Ascending aorta (tissue), 2 donors: ENCODE measurements around the gene ZMIZ1. TPM values are rescaled to one million over a fixed set of nuclear protein-coding genes. Genes with fewer than 3 reads are reported as not detected.

Experiments used
- DNase-seq, 2 donors: peaks; one replicate each; pipeline ENCODE4 v3.0.0-alpha.2; 2019; ENCODE audit warnings: low spot score in 2 of 2
- H3K27ac ChIP-seq, 2 donors: fragments of 200-600 bp; sonication (generic); one replicate each; pipeline ENCODE4 v1.5.1; 2016 to 2017; ENCODE audit warnings: mild to moderate bottlenecking in 1 of 2
- H3K27me3 ChIP-seq: fragments of 200-600 bp; sonication (generic); one replicate; pipeline ENCODE4 v1.5.1; 2017
- H3K36me3 ChIP-seq, 2 donors: fragments of 200-600 bp; sonication (generic); one replicate each; pipeline ENCODE4 v1.5.1; 2016
- H3K4me1 ChIP-seq, 2 donors: fragments of 200-600 bp; sonication (generic); one replicate each; pipeline ENCODE4 v1.5.1; 2016 to 2017; ENCODE audit warnings: mild to moderate bottlenecking in 1 of 2
- H3K4me3 ChIP-seq, 2 donors: fragments of 200-600 bp; sonication (generic); one replicate each; pipeline ENCODE4 v1.5.1; 2016 to 2017; ENCODE audit warnings: mild to moderate bottlenecking in 1 of 2
- H3K9me3 ChIP-seq, 2 donors: fragments of 200-600 bp; sonication (generic); one replicate each; pipeline ENCODE4 v1.5.1; 2016
- CTCF ChIP-seq, 3 experiments: fragments of 200-600 bp in 2 of 3; fragments of 450-650 bp in 1 of 3; sonication (generic) in 2 of 3; IDR thresholded peaks; one replicate each; pipeline ENCODE4 v1.5.1; 2016 to 2019; ENCODE audit warnings: antibody characterized with exemption in 3 of 3, mild to moderate bottlenecking in 1 of 3, moderate library complexity in 1 of 3
- intact Hi-C: fragments of 100-400 bp; cut with DNase I; formaldehyde crosslinking; loops from one replicate; pipeline ENCODE4 v1.15.1; 2023
- total RNA-seq: library from RNA; depleted of rRNA; stranded (reverse); fragments of >200 nt; gene quantifications from one replicate; pipeline ENCODE4 v1.1.0, GENCODE V29; 2016

ZMIZ1 gene
- total RNA-seq, 1 donor from 2014 or later, result 96.2 TPM

- no peak overlapping the region for H3K4me3 ChIP-seq
- H3K4me1 ChIP-seq, result no peaks in the 10 kb centered on the region
- no peak overlapping the region for H3K27ac ChIP-seq
- H3K36me3 ChIP-seq, result peaks cover 59 to 73% of the 10 kb centered on the region in 2 donors
- intact Hi-C loops, result no loop called here
- DNase-seq, result no peak
- TF ChIP-seq CTCF (IDR thresholded peaks at IDR 0.05), result no peak
- no peaks in the 10 kb centered on the region for H3K9me3 ChIP-seq
- no peaks in the 10 kb centered on the region for H3K27me3 ChIP-seq
Measured at GRCh38 chr10:79209831-79210230, 141.1 kb downstream of the ZMIZ1 start.

GRCh38 chr10:79210672-79211071 lies 141.9 kb downstream of the ZMIZ1 start:
- TF ChIP-seq CTCF (IDR thresholded peaks at IDR 0.05), result no peak
- no peak overlapping the region for H3K27ac ChIP-seq
- peaks cover 59 to 74% of the 10 kb centered on the region in 2 donors for H3K36me3 ChIP-seq
- H3K4me3 ChIP-seq, result no peak overlapping the region
- intact Hi-C loops, result no loop called here
- H3K9me3 ChIP-seq, result no peaks in the 10 kb centered on the region
- DNase-seq, result no peak
- H3K4me1 ChIP-seq, result no peaks in the 10 kb centered on the region
- no peaks in the 10 kb centered on the region for H3K27me3 ChIP-seq

- DNase-seq, result no peak
- H3K27me3 ChIP-seq, result no peaks in the 10 kb centered on the region
- no peak overlapping the region for H3K27ac ChIP-seq
- peaks cover 64 to 79% of the 10 kb centered on the region in 2 donors for H3K36me3 ChIP-seq
- no peak for TF ChIP-seq CTCF (IDR thresholded peaks at IDR 0.05)
- H3K4me1 ChIP-seq, result no peaks in the 10 kb centered on the region
- no peaks in the 10 kb centered on the region for H3K9me3 ChIP-seq
- no peak overlapping the region for H3K4me3 ChIP-seq
- intact Hi-C loops, result no loop called here
Measured at GRCh38 chr10:79211616-79212015, 142.8 kb downstream of the ZMIZ1 start.

GRCh38 chr10:79215531-79215930 lies 146.8 kb downstream of the ZMIZ1 start:
- intact Hi-C loops, result no loop called here
- Histone ChIP-seq H3K36me3 (peaks cover 47 to 62% of the 10 kb centered on the region in 2 donors), H3K4me3 (no peak overlapping the region), H3K27ac (no peak overlapping the region), H3K9me3 (no peaks in the 10 kb centered on the region), H3K4me1 (peaks cover 0 to 5% of the 10 kb centered on the region in 2 donors), H3K27me3 (no peaks in the 10 kb centered on the region)
- DNase-seq, result no peak
- no peak for TF ChIP-seq CTCF (IDR thresholded peaks at IDR 0.05)

GRCh38 chr10:79219322-79219957 lies 150.7 kb downstream of the ZMIZ1 start:
- Histone ChIP-seq H3K9me3 (no peaks in the 10 kb centered on the region), H3K27ac (peak overlapping the region in 1 of 2 donors; percentile 17), H3K27me3 (no peaks in the 10 kb centered on the region), H3K4me1 (peaks cover 6 to 18% of the 10 kb centered on the region in 2 donors), H3K4me3 (no peak overlapping the region), H3K36me3 (peaks cover 26 to 40% of the 10 kb centered on the region in 2 donors)
- no peak for DNase-seq
- TF ChIP-seq CTCF (IDR thresholded peaks at IDR 0.05), result no peak
- intact Hi-C loops, result no loop called here
